ENCODE data around the gene EFS. TPM values are rescaled to one million over a fixed set of nuclear protein-coding genes. Genes with fewer than 3 reads are reported as not detected.
A peak's percentile ranks its signal among the peaks of the same experiment; 100 is the strongest.
"Not testable (repeated sequence)": the region's sequence is repeated elsewhere in the genome, so short reads cannot be mapped to it uniquely, and the experiment has no call there.

Gene EFS
- total RNA-seq, 2 donors from 2014 or later = 0.19 TPM; not detected in 1

DNA sequence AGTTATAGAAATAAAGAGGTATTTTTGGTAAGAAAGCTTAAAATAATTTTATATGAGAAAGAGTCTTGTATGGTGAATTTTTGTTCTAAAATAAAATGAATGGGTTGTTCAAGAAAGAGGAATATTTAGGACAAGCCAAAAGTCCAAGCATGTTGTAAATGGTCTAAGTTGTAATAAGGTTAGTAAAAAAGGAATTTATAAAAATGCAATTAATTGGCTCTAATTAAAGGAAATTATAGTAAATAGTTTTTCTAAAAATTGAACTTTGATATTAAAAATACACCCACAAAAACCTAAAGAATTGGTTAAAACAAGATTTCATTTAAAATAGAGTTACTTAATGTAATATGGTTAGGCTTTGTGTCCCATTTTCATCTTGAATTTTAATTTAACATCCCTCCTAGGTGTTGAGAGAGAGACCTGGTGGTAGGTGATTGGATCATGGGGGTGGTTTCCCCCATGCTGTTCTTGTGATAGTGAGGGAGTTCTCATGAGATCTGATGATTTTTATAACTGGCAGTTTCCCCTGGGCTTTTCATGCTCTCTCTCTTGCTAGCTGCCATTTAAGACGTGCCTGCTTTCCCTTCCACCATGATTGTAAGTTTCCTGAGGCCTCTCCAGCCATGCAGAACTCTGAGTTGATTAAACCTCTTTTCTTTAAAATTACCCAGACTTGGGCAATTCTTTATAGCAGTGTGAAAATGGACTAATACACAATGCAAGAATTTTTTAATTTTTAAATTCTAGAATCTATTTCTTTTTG is 25.3 kb downstream of the EFS start:
- DNase-seq (no peak), ATAC-seq (replicated peaks in 1 of 2) (no peak)
- Mint-ChIP-seq H3K4me1 (ENCODE audit: low read depth) (no peaks in the 10 kb centered on the region), H3K9me3 (peaks cover 3% of the 10 kb centered on the region in 2 donors), H3K4me3 (no peak overlapping the region), H3K36me3 (ENCODE audit: insufficient read depth in 2 of 2) (peaks cover 1 to 3% of the 10 kb centered on the region in 2 donors), H3K27me3 (ENCODE audit: low read depth) (no peaks in the 10 kb centered on the region), H3K27ac (no peak overlapping the region)

DNA sequence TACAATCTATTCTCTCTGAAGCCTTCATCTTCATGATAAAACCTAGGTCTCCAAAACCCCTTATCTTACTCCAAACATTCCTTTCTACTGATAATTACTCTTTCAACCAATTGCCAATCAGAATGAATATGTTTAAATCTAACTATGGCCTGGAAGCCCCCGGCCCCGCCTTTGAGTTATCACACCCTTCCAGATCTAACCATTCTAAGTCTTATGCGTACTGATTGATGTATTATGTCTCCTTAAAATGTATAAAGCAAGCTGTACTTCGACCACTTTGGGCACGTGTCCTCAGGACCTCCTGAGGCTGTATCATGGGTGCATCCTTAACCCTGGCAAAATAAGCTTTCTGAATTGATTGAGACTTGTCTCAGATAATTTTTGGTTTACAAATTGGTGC is 29.3 kb downstream of the EFS start:
- Mint-ChIP-seq H3K27ac (no peak overlapping the region), H3K9me3 (peaks cover 3% of the 10 kb centered on the region in 2 donors), H3K4me1 (ENCODE audit: low read depth) (no peaks in the 10 kb centered on the region), H3K36me3 (ENCODE audit: insufficient read depth in 2 of 2) (peaks cover 1 to 3% of the 10 kb centered on the region in 2 donors), H3K27me3 (ENCODE audit: low read depth) (no peaks in the 10 kb centered on the region), H3K4me3 (no peak overlapping the region)
- no peak for DNase-seq
- no peak for ATAC-seq (replicated peaks in 1 of 2)

DNA sequence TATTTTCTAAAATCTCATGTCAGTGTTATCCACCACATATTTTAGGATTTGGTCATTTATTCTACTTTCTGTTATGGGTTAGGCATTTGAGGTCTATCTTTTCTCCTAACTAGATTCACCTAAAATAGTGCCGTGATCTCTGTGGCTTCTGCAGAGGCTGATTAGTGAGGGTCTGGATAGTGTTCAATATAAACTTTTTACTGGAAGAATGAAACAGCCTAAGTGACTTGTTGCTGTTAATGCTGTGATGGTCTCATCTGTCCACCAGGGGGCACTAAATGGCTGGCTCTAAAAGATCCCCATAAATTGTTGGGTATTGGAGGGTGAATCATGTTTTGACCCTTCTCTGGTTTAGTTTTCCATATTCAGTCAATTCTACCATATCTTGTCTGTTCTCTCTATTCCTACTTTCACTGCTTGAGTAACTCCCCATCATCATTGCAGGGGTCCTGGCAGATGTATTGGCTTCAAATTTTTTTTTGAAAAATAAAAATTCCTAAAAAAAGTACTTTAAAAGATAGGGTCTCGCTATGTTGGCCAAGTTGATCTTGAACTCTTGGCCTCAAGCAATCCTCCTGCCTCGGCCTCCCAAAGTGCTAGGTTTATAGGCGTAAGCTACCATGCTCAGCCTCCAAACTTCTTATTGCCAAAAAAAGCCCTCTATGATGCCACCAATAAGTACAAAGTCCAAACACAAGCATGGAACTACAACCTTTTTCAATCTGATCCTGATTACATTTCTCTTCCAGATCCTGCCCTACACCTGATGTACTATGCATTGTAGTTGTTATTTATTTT is 36.8 kb downstream of the EFS start:
- Mint-ChIP-seq H3K4me1 (ENCODE audit: low read depth) (peaks cover 13% of the 10 kb centered on the region), H3K27me3 (ENCODE audit: low read depth) (no peaks in the 10 kb centered on the region), H3K27ac (no peak overlapping the region), H3K36me3 (ENCODE audit: insufficient read depth in 2 of 2) (peaks cover 4% of the 10 kb centered on the region in 2 donors), H3K9me3 (no peaks in the 10 kb centered on the region), H3K4me3 (no peak overlapping the region)
- ATAC-seq (replicated peaks in 1 of 2) = peak; percentile 75 to 82
- peak; percentile 66 to 70 for DNase-seq

DNA sequence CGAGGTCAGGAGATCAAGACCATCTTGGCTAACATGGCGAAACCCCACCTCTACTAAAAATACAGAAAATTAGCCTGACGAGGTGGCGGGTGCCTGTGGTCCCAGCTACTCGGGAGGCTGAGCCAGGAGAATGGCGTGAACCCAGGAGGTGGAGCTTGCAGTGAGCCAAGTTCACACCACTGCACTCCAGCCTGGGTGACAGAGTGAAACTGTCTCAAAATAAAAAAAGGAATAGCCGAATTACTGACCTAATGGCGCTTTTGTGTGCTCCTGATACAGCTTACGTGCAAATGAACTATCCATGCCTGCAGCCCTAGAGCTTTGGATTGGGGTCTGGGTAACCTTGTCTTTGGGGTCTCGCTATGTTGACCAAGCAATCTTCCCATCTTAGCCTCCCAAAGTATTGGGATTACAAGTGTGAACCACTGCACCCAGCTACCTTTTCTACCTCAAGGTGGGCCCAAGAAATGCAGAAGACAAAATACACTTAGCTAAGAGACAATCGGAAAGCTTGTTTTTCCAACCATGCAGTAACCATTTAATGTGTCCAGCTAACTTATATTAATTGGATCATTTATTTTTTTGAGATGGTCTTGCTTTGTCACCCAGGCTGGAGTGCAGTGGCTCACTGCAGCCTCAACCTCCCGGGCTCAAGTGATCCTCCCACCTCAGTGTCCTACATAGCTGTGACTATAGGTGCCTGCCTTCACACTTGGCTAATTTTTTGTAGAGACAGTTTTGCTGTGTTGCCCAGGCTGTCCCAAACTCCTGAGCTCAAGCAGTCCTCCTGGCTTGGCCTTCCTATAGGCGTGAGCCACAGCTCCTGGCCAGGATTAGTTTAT is 38.3 kb downstream of the EFS start:
- Mint-ChIP-seq H3K9me3 (no peaks in the 10 kb centered on the region), H3K4me3 (no peak overlapping the region), H3K36me3 (ENCODE audit: insufficient read depth in 2 of 2) (peaks cover 9 to 14% of the 10 kb centered on the region in 2 donors), H3K27me3 (ENCODE audit: low read depth) (no peaks in the 10 kb centered on the region), H3K4me1 (ENCODE audit: low read depth) (peaks cover 22% of the 10 kb centered on the region), H3K27ac (no peak overlapping the region)
- DNase-seq (no peak), ATAC-seq (replicated peaks in 1 of 2) (no peak)

DNA sequence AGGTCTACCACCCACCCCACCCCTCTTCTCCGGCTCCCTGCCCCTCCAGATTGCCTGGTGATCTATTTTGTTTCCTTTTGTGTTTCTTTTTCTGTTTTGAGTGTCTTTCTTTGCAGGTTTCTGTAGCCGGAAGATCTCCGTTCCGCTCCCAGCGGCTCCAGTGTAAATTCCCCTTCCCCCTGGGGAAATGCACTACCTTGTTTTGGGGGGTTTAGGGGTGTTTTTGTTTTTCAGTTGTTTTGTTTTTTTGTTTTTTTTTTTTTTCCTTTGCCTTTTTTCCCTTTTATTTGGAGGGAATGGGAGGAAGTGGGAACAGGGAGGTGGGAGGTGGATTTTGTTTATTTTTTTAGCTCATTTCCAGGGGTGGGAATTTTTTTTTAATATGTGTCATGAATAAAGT is 39.2 kb downstream of the EFS start:
- Mint-ChIP-seq H3K4me1 (ENCODE audit: low read depth) (peaks cover 22% of the 10 kb centered on the region), H3K36me3 (ENCODE audit: insufficient read depth in 2 of 2) (peaks cover 9 to 14% of the 10 kb centered on the region in 2 donors)
- ATAC-seq (replicated peaks in 1 of 2); DNase-seq; H3K4me3 Mint-ChIP-seq; H3K27ac Mint-ChIP-seq; H3K9me3 Mint-ChIP-seq; H3K27me3 Mint-ChIP-seq (ENCODE audit: low read depth): not testable (repeated sequence)

DNA sequence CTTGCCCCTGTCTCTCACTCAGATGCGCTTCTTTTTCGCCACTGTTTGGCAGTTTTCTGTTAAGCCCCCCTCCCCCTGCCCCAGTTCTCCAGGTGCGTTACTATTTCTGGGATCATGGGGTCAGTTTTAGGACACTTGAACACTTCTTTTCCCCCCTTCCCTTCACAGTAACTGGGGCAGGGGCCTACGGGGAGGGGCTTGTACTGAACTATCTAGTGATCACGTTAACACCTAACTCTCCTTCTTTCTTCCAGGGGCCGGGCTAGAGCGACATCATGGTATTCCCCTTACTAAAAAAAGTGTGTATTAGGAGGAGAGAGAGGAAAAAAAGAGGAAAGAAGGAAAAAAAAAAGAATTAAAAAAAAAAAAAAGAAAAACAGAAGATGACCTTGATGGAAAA is 40.0 kb downstream of the EFS start:
- ATAC-seq (replicated peaks in 1 of 2) = no peak

DNA sequence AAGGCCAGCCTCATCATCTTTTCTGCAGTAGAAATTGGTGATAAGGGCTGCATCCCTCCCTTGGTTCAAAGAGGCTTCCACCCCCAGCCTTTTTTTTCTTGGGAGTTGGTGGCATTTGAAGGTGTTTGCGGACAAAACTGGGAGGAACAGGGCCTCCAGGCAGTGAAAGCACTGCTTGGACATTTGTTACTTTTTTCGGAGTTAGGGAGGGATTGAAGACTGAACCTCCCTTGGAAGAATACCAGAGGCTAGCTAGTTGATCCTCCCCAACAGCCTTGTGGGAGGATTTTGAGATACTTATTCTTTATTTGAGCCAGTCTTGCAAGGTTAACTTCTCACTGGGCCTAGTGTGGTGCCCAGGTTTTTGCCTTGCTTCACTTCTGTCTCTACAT is 40.5 kb downstream of the EFS start:
- H3K4me1 Mint-ChIP-seq (ENCODE audit: low read depth) = peaks cover 33% of the 10 kb centered on the region
- ATAC-seq (replicated peaks in 1 of 2) (no peak), DNase-seq (no peak)
- H3K36me3 Mint-ChIP-seq (ENCODE audit: insufficient read depth in 2 of 2) = peaks cover 12 to 14% of the 10 kb centered on the region in 2 donors
- no peak overlapping the region for H3K27ac Mint-ChIP-seq
- no peaks in the 10 kb centered on the region for H3K27me3 Mint-ChIP-seq (ENCODE audit: low read depth)
- H3K9me3 Mint-ChIP-seq = peaks cover 0 to 2% of the 10 kb centered on the region in 2 donors
- no peak overlapping the region for H3K4me3 Mint-ChIP-seq

More for the DNA sequence above, 40.0 kb downstream of the EFS start:
- no peak for DNase-seq
- Mint-ChIP-seq H3K27ac (no peak overlapping the region), H3K9me3 (no peaks in the 10 kb centered on the region), H3K36me3 (ENCODE audit: insufficient read depth in 2 of 2) (peaks cover 12 to 14% of the 10 kb centered on the region in 2 donors), H3K4me1 (ENCODE audit: low read depth) (peaks cover 28% of the 10 kb centered on the region), H3K27me3 (ENCODE audit: low read depth) (no peaks in the 10 kb centered on the region), H3K4me3 (no peak overlapping the region)

DNA sequence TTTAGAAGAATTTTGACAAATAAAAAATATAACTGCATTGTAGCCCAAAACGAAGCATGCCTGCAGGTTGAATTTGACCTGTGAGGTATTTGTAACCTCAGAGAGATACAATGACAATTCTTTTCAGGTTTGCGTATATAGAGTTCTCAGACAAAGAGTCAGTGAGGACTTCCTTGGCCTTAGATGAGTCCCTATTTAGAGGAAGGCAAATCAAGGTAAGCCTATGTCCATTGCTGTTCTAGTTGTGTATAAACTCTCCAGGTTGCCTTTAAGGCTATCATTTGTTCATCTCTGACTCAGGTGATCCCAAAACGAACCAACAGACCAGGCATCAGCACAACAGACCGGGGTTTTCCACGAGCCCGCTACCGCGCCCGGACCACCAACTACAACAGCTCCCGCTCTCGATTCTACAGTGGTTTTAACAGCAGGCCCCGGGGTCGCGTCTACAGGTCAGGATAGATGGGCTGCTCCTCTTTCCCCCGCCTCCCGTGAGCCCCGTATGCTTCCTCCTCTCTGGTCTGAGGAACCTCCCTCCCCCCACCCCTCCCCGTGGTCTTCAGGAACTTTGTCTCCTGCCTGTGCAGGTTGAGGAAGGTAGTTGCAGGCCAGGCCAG is 41.0 kb downstream of the EFS start:
- Mint-ChIP-seq H3K9me3 (peaks cover 0 to 2% of the 10 kb centered on the region in 2 donors), H3K4me1 (ENCODE audit: low read depth) (peaks cover 34% of the 10 kb centered on the region), H3K4me3 (no peak overlapping the region), H3K27ac (no peak overlapping the region), H3K27me3 (ENCODE audit: low read depth) (no peaks in the 10 kb centered on the region), H3K36me3 (ENCODE audit: insufficient read depth in 2 of 2) (peaks cover 12 to 14% of the 10 kb centered on the region in 2 donors)
- DNase-seq = no peak
- no peak for ATAC-seq (replicated peaks in 1 of 2)

DNA sequence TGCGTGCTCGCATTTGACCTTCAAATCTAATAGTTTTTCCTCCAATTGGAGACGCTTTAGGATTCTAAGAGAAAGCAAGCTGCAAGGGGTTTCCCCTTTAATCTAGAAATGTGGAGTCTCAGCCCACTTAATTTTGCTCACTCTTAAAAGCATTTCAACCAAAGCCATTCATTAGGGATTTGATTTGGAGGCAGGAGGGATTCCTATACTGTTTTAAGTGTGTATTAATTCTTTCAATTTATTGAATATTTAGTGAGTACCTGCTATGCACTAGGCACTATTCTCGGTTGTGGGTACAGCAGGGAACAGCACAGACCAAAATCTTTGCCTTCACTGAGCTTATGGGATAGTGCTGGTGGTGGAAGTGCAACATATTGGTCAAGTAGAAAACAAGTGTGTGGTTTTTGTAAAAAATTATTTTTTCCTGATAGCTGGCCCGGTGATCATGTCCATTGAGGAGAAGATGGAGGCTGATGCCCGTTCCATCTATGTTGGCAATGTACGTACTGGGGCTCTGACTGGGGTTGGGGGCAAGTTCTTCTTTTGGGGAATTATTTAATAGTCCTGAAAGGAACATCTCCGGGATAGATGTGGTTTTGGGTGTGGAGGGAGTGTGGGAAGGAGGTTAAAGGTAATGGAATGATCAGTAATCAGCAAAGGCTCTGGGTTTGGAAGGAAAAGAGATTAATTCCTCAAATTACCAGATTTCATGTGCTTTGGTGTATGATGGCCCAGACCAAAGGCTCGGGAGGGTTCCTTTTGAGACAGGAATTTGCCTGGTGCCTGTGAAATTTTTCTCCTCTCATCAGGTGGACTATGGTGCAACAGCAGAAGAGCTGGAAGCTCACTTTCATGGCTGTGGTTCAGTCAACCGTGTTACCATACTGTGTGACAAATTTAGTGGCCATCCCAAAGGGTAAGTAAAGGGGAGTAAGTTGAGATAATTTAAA is 42.1 kb downstream of the EFS start:
- peak overlapping the region; percentile 95 for H3K27ac Mint-ChIP-seq
- peaks cover 0 to 2% of the 10 kb centered on the region in 2 donors for H3K9me3 Mint-ChIP-seq
- H3K4me1 Mint-ChIP-seq (ENCODE audit: low read depth) = peaks cover 27% of the 10 kb centered on the region
- DNase-seq = no peak
- H3K4me3 Mint-ChIP-seq = peak overlapping the region; percentile 94 to 99
- peaks cover 12 to 14% of the 10 kb centered on the region in 2 donors for H3K36me3 Mint-ChIP-seq (ENCODE audit: insufficient read depth in 2 of 2)
- no peaks in the 10 kb centered on the region for H3K27me3 Mint-ChIP-seq (ENCODE audit: low read depth)
- ATAC-seq (replicated peaks in 1 of 2) = no peak

DNA sequence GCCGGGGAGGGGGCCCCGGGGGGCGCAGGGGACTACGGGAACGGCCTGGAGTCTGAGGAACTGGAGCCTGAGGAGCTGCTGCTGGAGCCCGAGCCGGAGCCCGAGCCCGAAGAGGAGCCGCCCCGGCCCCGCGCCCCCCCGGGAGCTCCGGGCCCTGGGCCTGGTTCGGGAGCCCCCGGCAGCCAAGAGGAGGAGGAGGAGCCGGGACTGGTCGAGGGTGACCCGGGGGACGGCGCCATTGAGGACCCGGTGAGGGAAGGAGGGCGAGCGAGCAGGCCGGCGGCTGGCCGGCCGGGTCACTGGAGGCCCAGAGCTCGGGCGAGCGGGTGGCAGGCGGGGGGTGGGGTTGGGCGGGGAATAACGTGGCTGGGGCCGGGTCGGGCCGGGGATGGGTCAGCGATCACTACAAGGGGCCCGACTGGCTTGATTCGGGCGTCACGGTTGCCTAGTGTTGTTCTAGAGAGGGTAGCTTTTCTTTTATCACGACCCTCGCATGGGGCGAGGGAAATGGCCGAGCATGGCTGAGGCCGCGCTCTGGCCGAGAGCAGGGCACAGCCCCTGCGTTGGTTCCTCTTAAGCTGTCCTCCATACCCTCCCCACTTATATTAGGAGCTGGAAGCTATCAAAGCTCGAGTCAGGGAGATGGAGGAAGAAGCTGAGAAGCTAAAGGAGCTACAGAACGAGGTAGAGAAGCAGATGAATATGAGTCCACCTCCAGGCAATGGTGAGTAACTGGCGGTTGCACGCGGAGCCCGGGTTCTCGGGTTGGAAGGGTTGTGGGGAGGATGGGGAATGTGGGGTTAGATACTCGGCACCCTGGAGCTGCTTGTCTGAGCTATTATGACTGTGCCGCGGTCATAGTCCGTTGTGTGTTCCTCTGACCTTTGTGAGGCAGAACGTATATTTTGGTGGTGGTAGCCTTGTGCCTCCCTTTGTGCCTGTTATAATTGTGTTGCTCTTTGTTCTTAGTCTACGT is 43.1 kb downstream of the EFS start:
- DNase-seq = peak; percentile 82 to 86
- peaks cover 27% of the 10 kb centered on the region for H3K4me1 Mint-ChIP-seq (ENCODE audit: low read depth)
- peaks cover 0 to 2% of the 10 kb centered on the region in 2 donors for H3K9me3 Mint-ChIP-seq
- peak overlapping the region; percentile 94 to 99 for H3K4me3 Mint-ChIP-seq
- peak; percentile 35 to 36 for ATAC-seq (replicated peaks in 1 of 2)
- H3K27me3 Mint-ChIP-seq (ENCODE audit: low read depth) = no peaks in the 10 kb centered on the region
- H3K27ac Mint-ChIP-seq = peak overlapping the region; percentile 95
- peaks cover 12 to 14% of the 10 kb centered on the region in 2 donors for H3K36me3 Mint-ChIP-seq (ENCODE audit: insufficient read depth in 2 of 2)
